Duodenal mucosa (tissue), 2 donors: ENCODE measurements around the gene SLC25A23.
A peak's percentile ranks its signal among the peaks of the same experiment; 100 is the strongest.

Experiments
- H3K27ac ChIP-seq: one replicate; pipeline ENCODE4 v1.7.0; 2013; ENCODE audit warnings: low read depth, low read length
- H3K27me3 ChIP-seq, 2 donors: one replicate each; pipeline ENCODE4 v1.7.0; 2013; ENCODE audit warnings: low read length in 2 of 2, control low read depth in 1 of 2; ENCODE audit not compliant: insufficient read depth in 2 of 2, control insufficient read depth in 1 of 2
- H3K36me3 ChIP-seq, 2 donors: one replicate each; pipeline ENCODE4 v1.7.0; 2013; ENCODE audit warnings: low read length in 2 of 2, control low read depth in 1 of 2; ENCODE audit not compliant: insufficient read depth in 2 of 2, control insufficient read depth in 1 of 2
- H3K4me1 ChIP-seq, 2 donors: one replicate each; pipeline ENCODE4 v1.7.0; 2013; ENCODE audit warnings: low read length in 2 of 2, control low read depth in 1 of 2; ENCODE audit not compliant: insufficient read depth in 2 of 2, control insufficient read depth in 1 of 2
- H3K4me3 ChIP-seq, 2 donors: one replicate each; pipeline ENCODE4 v1.7.0; 2013; ENCODE audit warnings: low read length in 2 of 2, low read depth in 1 of 2
- H3K9ac ChIP-seq, 2 donors: one replicate each; pipeline ENCODE4 v1.7.0; 2013; ENCODE audit warnings: low read length in 2 of 2, low read depth in 1 of 2
- H3K9me3 ChIP-seq, 2 donors: one replicate each; pipeline ENCODE4 v1.7.0; 2013; ENCODE audit warnings: low read length in 2 of 2, control low read depth in 1 of 2; ENCODE audit not compliant: control insufficient read depth in 1 of 2

The SLC25A23 gene

DNA sequence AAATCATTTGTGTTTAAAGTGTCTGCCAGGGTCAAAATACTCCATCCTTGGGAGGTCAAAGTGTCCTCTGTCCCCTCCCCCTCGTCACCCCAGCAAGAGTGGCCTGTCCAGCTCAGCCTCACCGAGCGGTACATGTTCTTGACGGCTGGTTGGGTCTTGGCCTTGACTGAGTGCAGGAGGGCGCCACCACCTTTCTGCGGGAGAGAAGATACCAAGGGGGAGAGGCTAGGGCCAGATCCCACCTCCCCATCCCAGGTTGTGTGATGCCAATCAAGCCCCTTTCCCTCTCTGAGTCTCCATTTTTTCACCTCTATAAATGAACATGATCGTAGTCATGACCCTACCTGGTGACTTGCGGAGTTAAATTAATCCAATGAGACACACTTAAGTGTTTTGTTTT lies 10.6 kb upstream of the SLC25A23 start:
- Histone ChIP-seq H3K9me3 (no peaks in the 10 kb centered on the region), H3K4me1 (peaks cover 5 to 12% of the 10 kb centered on the region in 2 donors), H3K4me3 (no peak overlapping the region), H3K36me3 (peaks cover 10 to 23% of the 10 kb centered on the region in 2 donors), H3K27me3 (no peaks in the 10 kb centered on the region), H3K9ac (no peak overlapping the region), H3K27ac (no peak overlapping the region)

DNA sequence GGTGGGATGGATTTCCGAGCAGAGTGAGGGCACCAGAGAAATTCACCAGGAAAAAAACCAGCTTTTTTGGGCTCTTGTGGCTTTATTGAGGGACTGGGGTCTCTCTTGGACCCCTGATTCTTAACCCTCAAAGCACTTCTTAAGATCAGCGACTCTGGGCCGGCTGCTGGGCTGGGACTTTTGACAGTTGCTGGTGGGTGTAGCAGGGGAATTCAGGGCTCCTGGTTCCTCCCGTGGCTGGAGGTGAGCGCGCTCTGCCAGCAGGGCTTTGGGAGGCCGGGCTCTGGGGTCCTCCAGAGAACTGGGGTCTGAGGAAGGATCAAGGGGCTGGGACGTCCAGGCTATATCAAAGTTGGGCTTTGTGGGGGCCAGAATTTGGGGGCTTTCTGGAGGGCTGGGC lies 7.8 kb upstream of the SLC25A23 start:
- Histone ChIP-seq H3K9me3 (no peaks in the 10 kb centered on the region), H3K9ac (no peak overlapping the region), H3K36me3 (peaks cover 10 to 23% of the 10 kb centered on the region in 2 donors), H3K4me3 (no peak overlapping the region), H3K27me3 (no peaks in the 10 kb centered on the region), H3K4me1 (peaks cover 5 to 6% of the 10 kb centered on the region in 2 donors), H3K27ac (no peak overlapping the region)

DNA sequence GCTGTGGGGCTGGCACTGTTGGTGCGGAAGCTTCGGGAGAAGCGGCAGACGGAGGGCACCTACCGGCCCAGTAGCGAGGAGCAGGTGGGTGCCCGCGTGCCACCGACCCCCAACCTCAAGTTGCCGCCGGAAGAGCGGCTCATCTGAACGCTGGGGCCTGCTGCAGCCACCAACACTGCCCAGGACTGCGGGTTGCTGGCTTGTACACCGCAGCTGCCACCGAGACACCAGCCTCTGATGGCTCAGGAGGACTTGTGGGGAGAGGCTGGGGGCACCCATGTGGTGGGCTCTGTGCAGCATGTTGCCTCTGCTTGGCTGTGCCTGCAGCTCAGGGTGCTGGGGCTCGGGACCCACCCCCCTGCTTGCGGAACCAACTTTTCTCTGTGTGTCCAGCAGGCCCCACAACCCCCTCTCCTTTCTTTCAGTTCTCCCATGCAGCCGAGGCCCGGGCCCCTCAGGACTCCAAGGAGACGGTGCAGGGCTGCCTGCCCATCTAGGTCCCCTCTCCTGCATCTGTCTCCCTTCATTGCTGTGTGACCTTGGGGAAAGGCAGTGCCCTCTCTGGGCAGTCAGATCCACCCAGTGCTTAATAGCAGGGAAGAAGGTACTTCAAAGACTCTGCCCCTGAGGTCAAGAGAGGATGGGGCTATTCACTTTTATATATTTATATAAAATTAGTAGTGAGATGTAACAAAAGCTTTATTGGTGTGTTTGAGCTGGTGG lies 7.1 kb upstream of the SLC25A23 start:
- Histone ChIP-seq H3K9me3 (no peaks in the 10 kb centered on the region), H3K4me1 (peaks cover 5 to 13% of the 10 kb centered on the region in 2 donors), H3K27me3 (no peaks in the 10 kb centered on the region), H3K4me3 (no peak overlapping the region), H3K36me3 (peaks cover 10 to 23% of the 10 kb centered on the region in 2 donors), H3K27ac (no peak overlapping the region), H3K9ac (no peak overlapping the region)

DNA sequence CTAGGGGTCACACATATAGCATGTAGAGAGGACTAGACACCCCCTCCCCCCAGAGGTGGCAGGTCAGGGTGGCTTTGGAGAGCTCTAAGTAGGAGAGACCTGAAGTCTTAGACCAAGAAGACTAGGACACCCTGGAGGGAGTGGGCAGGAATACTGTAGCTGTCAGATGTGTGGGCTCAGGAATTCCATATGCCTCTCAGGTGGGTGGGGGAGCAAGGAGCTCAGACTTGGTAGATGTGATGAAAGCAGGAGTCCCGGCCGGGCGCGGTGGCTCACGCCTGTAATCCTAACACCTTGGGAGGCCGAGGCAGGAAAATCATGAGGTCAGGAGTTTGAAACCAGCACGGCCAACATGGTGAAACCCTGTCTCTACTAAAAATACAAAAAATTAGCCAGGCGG lies 6.1 kb upstream of the SLC25A23 start:
- peaks cover 5 to 13% of the 10 kb centered on the region in 2 donors for H3K4me1 ChIP-seq
- H3K9me3 ChIP-seq = no peaks in the 10 kb centered on the region
- peak overlapping the region; percentile 61 to 74 for H3K4me3 ChIP-seq
- peak overlapping the region in 1 of 2 donors; percentile 95 for H3K9ac ChIP-seq
- H3K36me3 ChIP-seq = peaks cover 10 to 23% of the 10 kb centered on the region in 2 donors
- H3K27ac ChIP-seq = no peak overlapping the region
- no peaks in the 10 kb centered on the region for H3K27me3 ChIP-seq

DNA sequence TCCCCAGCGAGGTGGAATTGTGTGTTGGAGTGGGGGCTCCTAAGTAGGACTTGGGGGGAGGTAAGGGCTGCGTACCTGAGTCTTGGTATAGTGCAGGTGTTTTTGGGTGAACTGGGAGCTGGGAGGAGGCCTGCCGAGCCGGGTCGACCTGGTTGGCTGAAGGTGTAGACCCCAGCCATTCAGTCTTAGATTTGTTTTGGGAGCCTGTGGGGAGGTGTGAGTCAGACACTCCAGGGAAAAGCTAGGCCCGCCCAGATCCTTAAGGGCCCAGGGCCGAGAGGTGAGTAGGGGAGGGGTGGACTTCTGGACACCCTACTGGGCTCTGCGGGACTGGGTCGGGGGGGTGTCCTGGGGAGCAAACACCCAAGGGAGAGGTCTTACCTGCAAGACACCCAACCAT lies 5.4 kb upstream of the SLC25A23 start:
- Histone ChIP-seq H3K27ac (peak overlapping the region; percentile 87), H3K27me3 (no peaks in the 10 kb centered on the region), H3K36me3 (peaks cover 10 to 20% of the 10 kb centered on the region in 2 donors), H3K9me3 (no peaks in the 10 kb centered on the region), H3K9ac (peak overlapping the region; percentile 74 to 95), H3K4me3 (peak overlapping the region; percentile 61 to 74), H3K4me1 (peaks cover 5 to 13% of the 10 kb centered on the region in 2 donors)

DNA sequence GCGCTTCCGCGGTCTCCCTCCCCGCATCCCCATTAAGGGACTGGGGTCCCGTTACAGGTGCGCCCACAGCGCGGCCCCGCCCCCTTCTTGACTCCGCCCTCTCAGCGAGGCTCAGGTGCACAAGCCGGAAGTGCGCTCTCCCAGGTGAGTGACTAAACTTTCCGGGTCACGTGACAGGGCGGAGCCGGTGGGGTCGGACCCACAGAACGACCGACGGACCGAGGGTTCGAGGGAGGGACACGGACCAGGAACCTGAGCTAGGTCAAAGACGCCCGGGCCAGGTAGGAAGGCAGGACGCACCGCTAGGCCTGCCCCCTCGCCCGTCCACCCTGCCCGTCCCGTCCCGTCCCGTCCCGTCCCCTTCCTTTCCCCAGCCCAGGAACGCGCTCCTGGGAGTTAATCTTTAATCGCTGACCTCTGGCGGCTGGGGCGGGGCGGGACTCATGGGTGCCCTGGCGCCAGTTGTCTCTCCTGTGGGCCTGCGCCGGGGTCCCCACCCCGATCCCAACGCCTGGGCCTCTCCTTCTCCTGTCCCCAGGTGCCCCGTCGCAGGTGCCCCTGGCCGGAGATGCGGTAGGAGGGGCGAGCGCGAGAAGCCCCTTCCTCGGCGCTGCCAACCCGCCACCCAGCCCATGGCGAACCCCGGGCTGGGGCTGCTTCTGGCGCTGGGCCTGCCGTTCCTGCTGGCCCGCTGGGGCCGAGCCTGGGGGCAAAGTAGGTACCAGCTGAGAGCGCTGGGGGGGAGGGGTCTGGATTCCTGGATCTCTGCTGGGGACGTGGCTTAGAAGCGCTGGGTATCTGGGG lies 4.7 kb upstream of the SLC25A23 start, which contains the start of gene CRB3:
Gene CRB3, plus strand, starts transcription at position 202 of the 804 bp plus-strand sequence. Its CDS starts 431 bp downstream, at position 633.
- Histone ChIP-seq H3K36me3 (peaks cover 6 to 19% of the 10 kb centered on the region in 2 donors), H3K9me3 (no peaks in the 10 kb centered on the region), H3K27ac (peak within 1 kb of the TSS; percentile 87), H3K4me3 (peak within 1 kb of the TSS; percentile 61 to 74), H3K4me1 (peaks cover 5 to 13% of the 10 kb centered on the region in 2 donors), H3K9ac (peak within 1 kb of the TSS; percentile 74 to 95), H3K27me3 (no peaks in the 10 kb centered on the region)

DNA sequence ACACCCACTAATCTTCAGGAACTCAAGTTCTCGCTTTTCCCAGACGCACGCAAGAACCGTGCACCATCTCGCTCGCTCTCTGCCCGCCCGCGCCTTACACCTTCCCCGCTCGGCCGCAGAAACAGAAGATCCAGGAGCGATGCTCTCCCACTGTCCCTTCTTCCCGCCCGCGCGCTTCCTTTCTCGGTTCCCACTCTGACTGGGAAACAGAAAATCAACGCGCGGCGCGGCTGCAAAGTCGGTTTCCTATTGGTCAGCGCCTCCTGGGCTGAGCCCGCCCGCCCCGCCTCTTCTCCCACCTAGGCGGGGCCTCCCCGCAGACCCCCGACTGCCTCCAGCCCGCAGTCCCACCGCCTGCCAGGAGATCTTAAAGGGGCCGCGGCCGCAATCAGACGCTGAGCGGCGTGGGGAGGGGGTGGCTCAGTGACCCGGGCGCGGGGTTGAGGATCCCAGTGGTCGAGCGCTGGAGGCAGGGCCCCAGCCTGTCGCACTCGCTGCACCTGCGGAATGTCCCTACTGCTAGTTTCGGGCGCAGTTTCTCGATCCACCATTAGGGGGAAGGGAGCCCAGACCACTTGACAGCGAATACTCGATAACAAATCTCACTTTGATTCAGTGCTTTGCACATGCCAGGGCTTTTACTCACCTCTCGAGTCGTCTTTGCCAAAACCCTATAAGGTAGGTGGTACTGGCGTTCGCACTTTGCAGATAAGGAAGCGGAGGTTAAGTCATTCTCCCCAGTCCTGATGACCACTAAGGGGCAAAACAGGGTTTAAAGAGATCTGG lies 700 bp upstream of the SLC25A23 start:
- peaks cover 14 to 15% of the 10 kb centered on the region in 2 donors for H3K4me1 ChIP-seq
- H3K27ac ChIP-seq = peak overlapping the region; percentile 88
- H3K9me3 ChIP-seq = no peaks in the 10 kb centered on the region
- H3K9ac ChIP-seq = peak overlapping the region; percentile 73 to 86
- peak overlapping the region; percentile 86 to 96 for H3K4me3 ChIP-seq
- H3K36me3 ChIP-seq = peaks cover 0 to 7% of the 10 kb centered on the region in 2 donors
- H3K27me3 ChIP-seq = no peaks in the 10 kb centered on the region

DNA sequence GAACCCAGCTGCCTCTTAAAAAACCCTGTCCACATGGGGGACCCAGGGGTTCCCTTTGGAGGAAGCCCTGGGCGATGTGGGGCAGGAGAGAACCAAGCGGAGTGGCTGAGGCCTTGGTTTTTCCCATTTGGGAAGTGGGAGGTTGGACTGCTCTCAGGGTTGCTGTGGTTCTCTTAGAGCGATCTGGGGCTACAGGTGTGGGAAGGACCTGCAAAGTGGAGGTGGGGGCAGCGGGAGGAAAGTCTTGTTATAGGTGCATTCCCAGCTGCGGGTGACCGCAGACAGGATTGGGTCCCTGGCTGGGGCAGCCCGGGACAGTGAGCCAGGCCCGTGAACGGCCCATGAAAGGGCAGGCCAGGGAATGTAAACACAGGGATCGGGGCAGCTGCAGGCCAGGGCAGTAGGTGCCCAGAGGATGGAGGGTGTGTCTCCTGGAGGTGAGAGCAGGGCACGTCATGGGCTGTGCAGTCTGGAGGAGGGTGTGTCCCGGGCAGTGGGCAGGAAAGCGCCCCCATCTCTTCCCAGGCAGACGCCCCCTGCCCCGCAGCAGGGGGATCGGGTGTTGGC lies 814 bp downstream of the SLC25A23 start:
- H3K4me3 ChIP-seq = peak overlapping the region; percentile 86 to 96
- H3K27me3 ChIP-seq = no peaks in the 10 kb centered on the region
- H3K9me3 ChIP-seq = peaks cover 8% of the 10 kb centered on the region in 2 donors
- peaks cover 10 to 20% of the 10 kb centered on the region in 2 donors for H3K36me3 ChIP-seq
- H3K4me1 ChIP-seq = peaks cover 12% of the 10 kb centered on the region in 2 donors
- H3K9ac ChIP-seq = peak overlapping the region; percentile 51 to 73
- H3K27ac ChIP-seq = no peak overlapping the region

DNA sequence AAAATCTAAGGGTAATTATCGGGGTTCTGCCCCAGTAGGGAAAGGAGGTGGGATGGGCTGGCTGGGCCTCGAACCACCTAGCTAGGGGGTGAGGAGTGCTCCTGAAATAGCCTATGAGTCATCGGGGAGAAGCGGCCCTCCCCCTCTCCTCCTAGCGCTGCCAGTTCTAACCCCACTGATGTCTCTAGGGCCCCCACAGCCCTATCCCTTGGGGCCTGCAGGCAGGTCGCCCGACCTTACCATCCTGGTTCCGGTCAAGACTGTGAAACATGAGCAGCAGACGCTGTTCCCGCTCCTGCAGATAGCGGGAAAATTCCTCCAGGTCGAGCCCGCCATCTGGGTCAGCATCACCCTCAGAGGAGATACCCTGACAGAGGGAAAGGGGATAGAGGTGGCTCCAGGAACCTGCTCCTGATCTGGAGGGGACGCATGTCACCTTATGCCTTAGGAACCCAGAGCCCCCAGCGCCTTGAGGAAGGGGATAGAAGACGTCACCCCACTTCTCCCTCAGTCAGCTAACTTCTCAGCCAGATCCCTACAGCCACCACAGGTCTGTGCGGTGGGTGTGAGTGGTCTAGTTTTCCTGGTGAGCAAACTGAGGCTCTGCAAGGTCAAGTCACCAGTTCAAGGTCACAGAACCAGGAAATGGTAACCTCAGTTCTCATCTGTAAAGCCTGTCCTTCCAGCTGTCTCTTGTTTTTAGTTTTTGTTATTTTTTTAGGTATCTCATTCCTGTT lies 1.5 kb downstream of the SLC25A23 start:
- Histone ChIP-seq H3K4me3 (peak overlapping the region; percentile 86 to 96), H3K27me3 (no peaks in the 10 kb centered on the region), H3K9me3 (peaks cover 8 to 9% of the 10 kb centered on the region in 2 donors), H3K9ac (peak overlapping the region in 1 of 2 donors; percentile 73), H3K27ac (no peak overlapping the region), H3K4me1 (peaks cover 12% of the 10 kb centered on the region in 2 donors), H3K36me3 (peaks cover 14 to 21% of the 10 kb centered on the region in 2 donors)
